HG02885 (cell line): ENCODE data around the gene POU2AF2.
"Not testable (repeated sequence)": the region's sequence is repeated elsewhere in the genome, so short reads cannot be mapped to it uniquely, and the experiment has no call there.

Experiments
- ATAC-seq: cut with Tn5 transposase; IDR thresholded peaks from one replicate; pipeline ENCODE4 v1.9.1; 2021; ENCODE audit warnings: mild to moderate bottlenecking; ENCODE audit not compliant: unreplicated experiment, poor library complexity

Gene POU2AF2

GRCh38 chr11:111253630-111254029 lies 8.1 kb downstream of the POU2AF2 start:
- no peak for ATAC-seq

- no peak for ATAC-seq
Observed at GRCh38 chr11:111258046-111258445, 12.5 kb downstream of the POU2AF2 start.

- ATAC-seq: no peak
Observed at GRCh38 chr11:111259896-111260295, 14.4 kb downstream of the POU2AF2 start.

GRCh38 chr11:111260811-111261210 lies 15.3 kb downstream of the POU2AF2 start:
- no peak for ATAC-seq

GRCh38 chr11:111264646-111265045 lies 19.1 kb downstream of the POU2AF2 start:
- ATAC-seq: no peak

- no peak for ATAC-seq
Observed at GRCh38 chr11:111265421-111265820, 19.9 kb downstream of the POU2AF2 start.

- ATAC-seq: not testable (repeated sequence)
Observed at GRCh38 chr11:111268303-111268702, 22.8 kb downstream of the POU2AF2 start.

- ATAC-seq: no peak
Observed at GRCh38 chr11:111269146-111269868, 23.8 kb downstream of the POU2AF2 start.

GRCh38 chr11:111272420-111272819 lies 26.9 kb downstream of the POU2AF2 start:
- ATAC-seq: no peak

- no peak for ATAC-seq
Observed at GRCh38 chr11:111282562-111283075, 37.1 kb downstream of the POU2AF2 start.

- no peak for ATAC-seq
Observed at GRCh38 chr11:111283945-111284481, 38.5 kb downstream of the POU2AF2 start.

- no peak for ATAC-seq
Observed at GRCh38 chr11:111285189-111286091, 39.9 kb downstream of the POU2AF2 start.

- ATAC-seq: no peak
Observed at GRCh38 chr11:111291764-111292163, 46.2 kb downstream of the POU2AF2 start.

GRCh38 chr11:111292408-111292807 lies 46.9 kb downstream of the POU2AF2 start:
- ATAC-seq: not testable (repeated sequence)

GRCh38 chr11:111296196-111296595 lies 50.7 kb downstream of the POU2AF2 start:
- ATAC-seq: no peak

- ATAC-seq: no peak
Observed at GRCh38 chr11:111297696-111298095, 52.2 kb downstream of the POU2AF2 start.

GRCh38 chr11:111298413-111299100 lies 53.0 kb downstream of the POU2AF2 start, which contains the start of gene POU2AF3:
TSS of gene POU2AF3 (plus strand) at chr11:111298546. CDS start at chr11:111298582, 36 bp downstream.
- no peak for ATAC-seq

GRCh38 chr11:111299101-111300026 lies 53.8 kb downstream of the POU2AF2 start:
- peak; percentile 75 for ATAC-seq

- no peak for ATAC-seq
Observed at GRCh38 chr11:111300569-111300968, 55.0 kb downstream of the POU2AF2 start.
